Activated T-helper 17 cell treated with anti-CD3 and anti-CD28 coated beads, Interleukin-2, amount 50 U/mL, for 72 hours (primary cell): ENCODE measurements around the gene MEST. TPM values are rescaled to one million over a fixed set of nuclear protein-coding genes. Genes with fewer than 3 reads are reported as not detected.

Experiments used
- ATAC-seq: fragments of 150-1000 bp; cut with Tn5 transposase; replicated peaks from 2 replicates; pipeline ENCODE4 v1.10.0; 2021; ENCODE audit warnings: mild to moderate bottlenecking, moderate library complexity
- H3K27ac Mint-ChIP-seq: one replicate; pipeline ENCODE4 v1.8.0; 2022; ENCODE audit warnings: mixed read lengths
- H3K27me3 Mint-ChIP-seq: one replicate; pipeline ENCODE4 v1.8.0; 2022; ENCODE audit warnings: mixed read lengths
- H3K36me3 Mint-ChIP-seq: one replicate; pipeline ENCODE4 v1.8.0; 2022; ENCODE audit warnings: low read depth, mild to moderate bottlenecking, mixed read lengths
- H3K4me1 Mint-ChIP-seq: one replicate; pipeline ENCODE4 v1.8.0; 2022; ENCODE audit warnings: mixed read lengths
- H3K4me3 Mint-ChIP-seq: one replicate; pipeline ENCODE4 v1.8.0; 2022; ENCODE audit warnings: mild to moderate bottlenecking, mixed read lengths
- H3K9me3 Mint-ChIP-seq: one replicate; pipeline ENCODE4 v1.8.0; 2022; ENCODE audit warnings: mixed read lengths
- total RNA-seq, 2 donors: library from RNA; stranded (reverse); gene quantifications; one replicate each; pipeline ENCODE4 v1.2.3, GENCODE V29; 2022

MEST gene
- total RNA-seq, 2 donors from 2014 or later, result 0.99 to 1.5 TPM

DNA sequence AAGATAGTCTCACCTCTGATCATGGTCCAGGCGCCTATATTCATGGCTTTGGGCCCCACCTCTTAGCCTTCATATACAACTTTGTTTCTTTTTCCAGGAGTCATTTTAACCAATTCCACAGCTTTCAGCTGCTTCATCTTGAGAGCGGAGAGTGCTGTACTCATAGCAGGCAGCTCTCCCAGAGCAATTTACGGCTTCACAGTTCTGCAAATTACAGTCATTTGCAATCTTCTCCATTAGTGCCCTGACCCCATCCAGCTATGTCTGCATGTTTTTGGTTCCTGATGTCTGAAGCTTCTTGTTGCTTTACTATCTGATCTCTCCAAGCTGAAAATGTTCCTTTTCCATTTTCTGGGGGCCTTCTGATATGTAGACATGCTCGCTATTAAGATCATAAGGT is 18.0 kb upstream of the MEST start:
- no peak for ATAC-seq
- H3K9me3 Mint-ChIP-seq, result no peaks in the 10 kb centered on the region
- no peaks in the 10 kb centered on the region for H3K36me3 Mint-ChIP-seq
- peaks cover 16% of the 10 kb centered on the region for H3K27me3 Mint-ChIP-seq
- peaks cover 9% of the 10 kb centered on the region for H3K4me1 Mint-ChIP-seq
- H3K4me3 Mint-ChIP-seq, result no peak overlapping the region
- no peak overlapping the region for H3K27ac Mint-ChIP-seq

DNA sequence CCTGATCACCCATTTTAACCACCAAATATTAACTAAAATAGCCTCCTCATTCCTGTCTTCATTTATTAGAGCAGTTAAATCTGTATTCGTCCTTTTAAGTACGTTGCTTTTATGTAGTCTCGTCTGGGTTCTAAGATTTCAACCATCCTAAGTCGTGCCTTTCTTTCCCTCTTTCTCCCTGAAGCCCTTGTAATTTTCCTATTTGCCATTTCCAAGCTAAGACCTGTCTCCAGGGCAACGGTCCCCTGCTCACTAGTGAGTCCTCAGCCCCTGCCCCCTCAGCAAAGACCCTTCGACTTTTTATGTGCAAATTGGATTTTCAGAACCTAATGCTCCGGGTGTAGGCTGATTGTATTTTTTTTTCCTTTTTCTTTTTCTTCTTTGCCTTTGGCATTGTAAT is 16.1 kb upstream of the MEST start:
- no peak overlapping the region for H3K4me3 Mint-ChIP-seq
- H3K4me1 Mint-ChIP-seq, result peaks cover 9% of the 10 kb centered on the region
- H3K27ac Mint-ChIP-seq, result no peak overlapping the region
- ATAC-seq, result no peak
- no peaks in the 10 kb centered on the region for H3K36me3 Mint-ChIP-seq
- H3K27me3 Mint-ChIP-seq, result peaks cover 21% of the 10 kb centered on the region
- H3K9me3 Mint-ChIP-seq, result no peaks in the 10 kb centered on the region

DNA sequence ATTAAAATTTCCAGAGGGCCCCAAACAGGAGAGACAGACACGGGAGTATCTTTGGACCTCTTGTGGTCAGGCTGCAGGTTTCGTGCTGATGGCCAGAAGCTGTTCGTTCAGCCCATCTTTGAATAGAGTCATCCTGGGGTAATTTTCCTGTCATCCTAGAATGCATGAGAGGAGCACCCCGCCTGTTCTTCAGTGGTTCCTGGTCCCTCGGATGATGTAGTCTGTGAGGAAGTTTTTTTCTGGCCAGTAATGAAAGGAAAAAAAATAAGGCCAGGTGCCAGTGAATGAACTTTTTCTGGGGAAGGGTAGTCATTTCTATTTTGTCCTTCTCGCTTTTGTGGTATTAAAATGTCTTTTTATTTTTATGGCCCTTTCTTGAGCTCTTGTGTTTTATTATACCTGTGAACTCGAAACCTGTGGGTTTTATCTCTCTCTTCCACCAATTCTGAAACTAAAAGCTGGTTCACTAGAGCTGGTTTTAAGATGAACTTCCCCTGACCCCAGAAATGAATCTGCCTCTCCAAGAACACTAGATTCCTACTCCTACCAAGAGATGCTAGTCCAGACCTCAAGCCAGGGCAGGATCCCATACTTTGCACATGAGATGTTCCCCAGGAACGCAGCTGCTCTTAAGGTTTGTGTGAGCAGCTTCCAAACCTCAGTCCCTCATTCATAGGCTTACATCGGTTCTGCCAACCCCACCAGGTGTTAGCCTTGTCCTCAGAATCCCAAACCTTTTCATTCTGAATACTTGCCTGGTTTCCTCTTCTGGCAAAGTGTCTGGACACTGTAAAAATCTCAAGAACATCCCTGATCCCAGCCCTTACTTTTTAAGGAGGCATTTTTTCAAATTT is 15.4 kb upstream of the MEST start:
- H3K4me1 Mint-ChIP-seq, result peaks cover 9% of the 10 kb centered on the region
- peak overlapping the region; percentile 39 for H3K4me3 Mint-ChIP-seq
- H3K27ac Mint-ChIP-seq, result no peak overlapping the region
- no peaks in the 10 kb centered on the region for H3K9me3 Mint-ChIP-seq
- peaks cover 21% of the 10 kb centered on the region for H3K27me3 Mint-ChIP-seq
- H3K36me3 Mint-ChIP-seq, result no peaks in the 10 kb centered on the region
- ATAC-seq, result peak; percentile 88

DNA sequence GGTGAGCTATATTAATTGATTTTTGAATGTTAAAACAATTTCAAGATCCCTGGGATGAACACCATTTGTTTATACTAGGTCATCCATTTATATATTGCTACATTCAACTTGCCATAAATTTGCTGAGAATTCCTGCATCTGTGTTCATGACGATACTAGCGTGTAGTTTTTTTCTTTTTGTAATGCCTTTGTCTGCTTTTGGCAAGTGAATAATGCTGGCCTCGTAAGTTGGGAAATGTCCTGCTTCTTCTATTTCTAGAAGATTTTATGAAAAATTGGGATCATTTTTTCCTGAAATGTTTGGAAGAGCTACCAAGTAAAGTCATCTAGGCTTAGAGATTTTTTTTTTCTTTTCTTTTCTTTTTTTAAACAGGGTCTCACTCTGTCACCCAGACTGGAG is 12.9 kb upstream of the MEST start:
- Mint-ChIP-seq H3K9me3 (no peaks in the 10 kb centered on the region), H3K4me1 (peaks cover 9% of the 10 kb centered on the region), H3K36me3 (no peaks in the 10 kb centered on the region), H3K4me3 (no peak overlapping the region), H3K27me3 (peaks cover 33% of the 10 kb centered on the region), H3K27ac (no peak overlapping the region)
- no peak for ATAC-seq

DNA sequence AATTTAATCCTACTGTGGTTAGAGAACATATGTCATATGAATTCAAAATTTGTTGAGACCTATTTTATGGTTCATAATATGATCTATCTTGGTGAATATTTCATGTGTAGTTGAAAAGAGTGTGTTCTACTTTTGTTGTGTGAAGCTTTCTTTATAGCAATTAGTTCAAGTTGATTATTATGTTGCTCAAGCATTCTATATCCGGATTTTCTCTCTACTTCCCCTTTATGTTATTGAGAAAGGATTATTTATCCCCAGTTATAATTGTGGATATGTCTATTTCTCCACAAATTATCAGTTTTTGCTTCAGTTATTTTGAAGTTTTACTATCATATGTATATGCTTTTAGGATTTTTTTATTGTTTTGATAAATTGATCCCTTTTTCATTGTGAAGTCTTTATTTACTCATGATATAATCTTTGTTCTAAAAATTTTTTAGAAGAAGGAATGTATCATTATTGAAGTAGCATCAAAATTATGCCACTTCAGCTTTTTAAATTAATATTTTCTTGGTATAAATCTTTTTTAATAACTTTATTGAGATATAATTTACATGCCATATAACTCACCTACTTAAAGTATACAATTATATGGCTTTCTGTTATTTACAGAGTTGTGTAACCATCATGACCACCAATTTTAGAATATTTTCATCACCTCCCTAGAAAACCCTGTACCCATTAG is 12.0 kb upstream of the MEST start:
- Mint-ChIP-seq H3K27me3 (peaks cover 35% of the 10 kb centered on the region), H3K4me1 (peaks cover 9% of the 10 kb centered on the region), H3K4me3 (no peak overlapping the region), H3K27ac (no peak overlapping the region), H3K9me3 (no peaks in the 10 kb centered on the region), H3K36me3 (no peaks in the 10 kb centered on the region)
- ATAC-seq, result no peak

DNA sequence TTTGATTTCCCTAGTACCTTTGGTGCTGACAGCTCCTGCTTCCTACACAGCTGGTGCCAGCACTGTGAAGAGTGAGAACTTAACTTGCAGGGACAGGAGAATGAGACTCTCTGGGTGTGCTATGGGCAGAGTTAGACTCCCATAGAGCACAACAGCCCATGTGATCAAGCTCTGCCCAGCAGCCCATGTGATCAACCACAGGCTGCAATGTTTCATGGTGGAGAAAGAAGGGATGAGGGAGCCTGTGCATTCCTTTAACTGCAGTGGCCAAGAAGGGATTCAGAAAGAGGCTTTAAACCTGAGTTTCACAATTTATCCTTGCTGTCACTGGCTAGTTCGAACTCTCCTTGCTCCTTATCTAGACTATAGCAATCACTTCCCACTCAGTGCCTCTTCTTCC is 10.0 kb upstream of the MEST start:
- Mint-ChIP-seq H3K4me3 (no peak overlapping the region), H3K9me3 (no peaks in the 10 kb centered on the region), H3K4me1 (peaks cover 13% of the 10 kb centered on the region), H3K36me3 (no peaks in the 10 kb centered on the region), H3K27ac (no peak overlapping the region), H3K27me3 (peaks cover 37% of the 10 kb centered on the region)
- ATAC-seq, result no peak

DNA sequence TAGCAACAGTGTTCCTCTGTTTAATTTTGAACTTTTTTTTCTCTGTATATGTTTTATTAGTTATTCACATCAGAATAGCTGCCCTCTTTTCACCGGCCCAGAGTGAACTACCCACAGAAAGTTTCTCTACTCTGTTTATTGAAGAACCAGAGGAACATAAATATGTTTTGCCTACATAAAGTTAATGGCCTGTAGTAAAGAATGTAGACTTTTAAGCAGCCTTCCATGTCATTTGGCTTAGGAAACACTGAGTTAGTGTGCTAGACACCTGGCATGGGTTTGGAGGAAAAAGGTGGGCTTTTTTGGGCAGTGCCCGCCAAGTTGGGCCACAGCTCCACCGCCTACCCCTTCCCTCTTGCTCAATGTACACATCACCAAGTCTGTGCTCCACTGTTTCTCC is 8.9 kb upstream of the MEST start:
- Mint-ChIP-seq H3K4me3 (no peak overlapping the region), H3K27me3 (peaks cover 37% of the 10 kb centered on the region), H3K4me1 (peaks cover 9% of the 10 kb centered on the region), H3K36me3 (no peaks in the 10 kb centered on the region), H3K9me3 (no peaks in the 10 kb centered on the region), H3K27ac (no peak overlapping the region)
- no peak for ATAC-seq

DNA sequence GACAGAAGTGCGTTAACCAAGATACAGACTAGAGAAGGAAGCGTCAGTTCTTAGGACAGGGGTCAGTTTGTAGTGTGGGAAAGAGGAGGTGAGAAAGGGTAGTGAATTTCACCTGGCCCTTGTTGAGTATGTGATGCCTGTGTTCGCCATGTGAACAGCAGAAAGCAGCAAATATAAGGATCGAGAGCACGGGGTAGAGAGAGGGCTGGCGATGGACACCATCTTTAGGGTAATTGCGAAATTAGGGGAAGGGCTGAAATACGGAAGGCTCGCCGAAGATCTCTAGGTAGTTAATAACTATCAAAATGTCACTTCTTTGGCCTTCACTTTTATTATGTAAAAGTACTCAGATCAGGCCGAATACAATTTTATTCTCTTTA is 6.2 kb upstream of the MEST start:
- H3K27ac Mint-ChIP-seq, result no peak overlapping the region
- no peak for ATAC-seq
- H3K36me3 Mint-ChIP-seq, result no peaks in the 10 kb centered on the region
- peaks cover 9% of the 10 kb centered on the region for H3K4me1 Mint-ChIP-seq
- H3K27me3 Mint-ChIP-seq, result peaks cover 35% of the 10 kb centered on the region
- H3K9me3 Mint-ChIP-seq, result no peaks in the 10 kb centered on the region
- H3K4me3 Mint-ChIP-seq, result peak overlapping the region; percentile 77

DNA sequence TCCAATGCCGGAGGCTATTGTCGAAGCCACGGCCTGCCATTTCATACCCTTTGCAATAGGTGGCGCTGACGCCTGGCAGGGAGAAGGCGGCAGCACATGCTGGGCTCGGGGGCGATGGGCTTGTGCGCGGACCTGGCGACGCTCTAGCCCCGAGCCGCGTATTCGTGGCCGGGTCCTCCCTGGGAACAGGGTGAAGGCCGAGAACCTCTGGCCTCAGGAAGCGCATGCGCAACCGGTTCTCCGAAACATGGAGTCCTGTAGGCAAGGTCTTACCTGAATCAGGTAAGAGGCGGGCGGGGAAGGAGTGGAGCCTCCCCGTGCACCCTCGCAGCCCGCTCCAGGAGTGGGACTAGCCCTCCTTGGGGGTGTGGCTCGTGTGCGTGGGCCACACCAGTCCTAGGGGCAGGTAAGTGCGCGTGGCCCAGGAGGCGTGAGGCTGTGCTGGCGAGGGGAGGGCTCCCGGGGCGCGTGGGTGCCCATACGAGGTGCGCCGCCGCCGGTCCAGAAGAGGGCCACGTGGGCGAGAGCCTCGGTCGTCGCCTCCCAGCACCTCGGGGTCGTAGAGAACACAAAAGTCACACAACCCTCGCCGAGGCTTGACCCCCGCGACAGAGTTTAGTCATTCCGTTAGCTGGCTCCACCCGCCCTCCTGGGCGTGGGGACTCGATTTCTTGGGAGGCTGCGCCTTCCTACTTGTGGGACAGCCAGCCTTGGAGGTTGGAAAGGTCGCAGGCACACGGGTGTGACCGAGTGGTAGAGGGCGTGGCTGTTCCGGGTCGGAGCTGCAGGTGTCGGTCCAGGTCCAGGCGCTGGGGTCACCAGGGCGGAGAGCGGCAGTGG is 5.6 kb upstream of the MEST start:
- no peaks in the 10 kb centered on the region for H3K9me3 Mint-ChIP-seq
- H3K27ac Mint-ChIP-seq, result no peak overlapping the region
- peak overlapping the region; percentile 77 for H3K4me3 Mint-ChIP-seq
- no peaks in the 10 kb centered on the region for H3K36me3 Mint-ChIP-seq
- peak; percentile 72 for ATAC-seq
- H3K27me3 Mint-ChIP-seq, result peaks cover 40% of the 10 kb centered on the region
- H3K4me1 Mint-ChIP-seq, result peaks cover 9% of the 10 kb centered on the region

DNA sequence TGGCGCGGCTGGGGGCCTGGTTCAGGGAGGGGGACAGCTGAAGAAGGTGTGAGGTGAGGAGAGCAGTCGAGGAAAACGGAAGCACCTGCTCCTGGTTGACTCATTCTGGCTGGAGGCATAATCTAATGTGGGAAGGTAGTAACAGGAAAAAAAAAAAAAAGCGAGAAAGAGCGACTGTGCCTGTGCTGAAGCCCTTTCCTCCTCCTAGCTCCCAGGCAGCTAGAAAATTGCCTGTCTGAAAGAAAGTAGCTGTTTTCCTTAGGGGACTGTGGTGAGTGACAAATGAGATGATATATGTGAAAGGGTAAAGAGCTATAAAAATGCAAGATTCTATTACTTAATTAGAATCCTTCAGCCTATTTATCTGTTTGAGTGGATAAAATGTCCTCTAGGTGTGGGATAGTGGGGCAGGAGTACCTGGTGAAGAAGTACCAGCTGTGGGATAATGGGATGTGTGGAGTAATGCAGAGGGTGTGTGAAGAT is 4.9 kb upstream of the MEST start:
- no peak overlapping the region for H3K27ac Mint-ChIP-seq
- no peak for ATAC-seq
- H3K4me3 Mint-ChIP-seq, result peak overlapping the region; percentile 77
- no peaks in the 10 kb centered on the region for H3K9me3 Mint-ChIP-seq
- peaks cover 9% of the 10 kb centered on the region for H3K4me1 Mint-ChIP-seq
- no peaks in the 10 kb centered on the region for H3K36me3 Mint-ChIP-seq
- H3K27me3 Mint-ChIP-seq, result peaks cover 36% of the 10 kb centered on the region

DNA sequence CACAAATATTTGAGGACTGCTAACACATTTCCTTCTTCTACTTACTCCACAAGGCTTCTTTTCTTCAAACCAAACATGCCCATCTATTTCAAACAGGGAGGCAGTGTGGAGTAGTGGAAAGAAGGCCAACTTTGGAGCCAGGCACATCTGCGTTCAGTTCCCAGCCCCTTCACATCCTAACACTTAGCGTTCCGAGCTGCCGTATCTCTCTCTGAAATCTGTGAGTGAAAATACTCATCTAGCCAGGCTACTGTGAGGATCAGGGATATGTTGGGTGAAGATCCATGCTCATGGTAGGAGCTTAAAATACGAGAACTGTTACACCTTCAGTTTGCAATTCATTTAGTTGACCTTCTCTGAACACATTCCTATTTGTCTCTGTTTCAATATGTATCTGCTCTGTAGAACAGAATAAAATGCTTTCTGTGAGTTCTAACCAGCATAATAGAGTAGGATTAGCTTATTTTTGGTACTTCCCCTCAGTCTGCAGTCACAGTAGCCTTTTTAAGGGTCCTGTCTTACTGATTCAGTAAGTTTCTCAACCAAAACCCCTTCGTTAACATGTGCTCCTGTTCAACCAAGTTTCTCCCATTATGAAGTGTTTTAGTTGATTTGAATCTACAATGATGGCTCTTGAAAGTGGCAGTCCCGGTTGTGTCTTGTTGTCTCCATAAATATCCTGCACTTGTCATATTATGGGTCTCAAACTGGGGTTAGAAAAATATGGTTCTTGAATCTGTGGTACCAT is 3.3 kb upstream of the MEST start:
- Mint-ChIP-seq H3K4me1 (peaks cover 13% of the 10 kb centered on the region), H3K9me3 (no peaks in the 10 kb centered on the region), H3K4me3 (no peak overlapping the region), H3K27ac (no peak overlapping the region), H3K27me3 (peaks cover 38% of the 10 kb centered on the region), H3K36me3 (no peaks in the 10 kb centered on the region)
- ATAC-seq, result no peak

DNA sequence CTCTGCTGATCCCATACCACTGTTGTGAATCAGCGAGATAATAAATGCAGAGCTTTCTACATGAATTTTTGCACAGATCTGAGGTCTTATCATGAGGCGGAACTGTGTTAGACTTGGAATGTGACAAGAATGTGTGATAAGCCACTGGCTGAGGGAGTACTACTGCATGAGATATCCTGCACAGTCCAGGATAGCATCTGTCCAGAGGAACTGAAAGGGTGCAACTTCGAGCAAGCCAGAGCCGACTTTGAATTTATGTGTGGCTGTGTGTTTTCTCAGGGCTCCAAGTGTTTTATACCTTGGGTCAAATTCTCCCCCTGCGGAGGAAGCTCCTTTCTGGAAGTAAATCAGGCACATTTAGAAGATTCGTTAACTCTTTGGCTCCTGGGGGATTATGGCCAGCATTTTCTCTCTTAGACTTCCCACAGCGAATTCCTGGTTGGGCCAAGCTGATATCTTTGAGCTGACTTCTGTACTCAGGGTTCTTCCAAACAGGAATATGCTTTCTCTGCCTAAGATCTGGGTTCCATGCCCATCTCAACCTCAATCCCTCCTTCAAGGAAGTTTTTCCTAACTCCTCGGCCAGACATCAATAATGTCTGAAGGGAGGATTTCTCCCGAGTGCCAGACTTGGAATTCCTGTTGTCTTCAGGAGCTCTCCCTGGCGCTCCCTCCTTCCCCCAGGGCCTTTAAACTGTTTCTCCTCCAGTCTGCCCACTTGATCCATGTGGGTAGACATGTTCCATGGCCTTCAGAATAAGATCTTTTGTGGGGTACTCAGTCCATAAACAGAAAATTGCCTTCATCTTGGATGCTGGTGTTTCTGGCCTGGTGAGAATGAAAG is 2.5 kb upstream of the MEST start:
- Mint-ChIP-seq H3K4me1 (peaks cover 13% of the 10 kb centered on the region), H3K27me3 (peaks cover 39% of the 10 kb centered on the region), H3K4me3 (no peak overlapping the region), H3K27ac (no peak overlapping the region), H3K36me3 (no peaks in the 10 kb centered on the region), H3K9me3 (no peaks in the 10 kb centered on the region)
- no peak for ATAC-seq

DNA sequence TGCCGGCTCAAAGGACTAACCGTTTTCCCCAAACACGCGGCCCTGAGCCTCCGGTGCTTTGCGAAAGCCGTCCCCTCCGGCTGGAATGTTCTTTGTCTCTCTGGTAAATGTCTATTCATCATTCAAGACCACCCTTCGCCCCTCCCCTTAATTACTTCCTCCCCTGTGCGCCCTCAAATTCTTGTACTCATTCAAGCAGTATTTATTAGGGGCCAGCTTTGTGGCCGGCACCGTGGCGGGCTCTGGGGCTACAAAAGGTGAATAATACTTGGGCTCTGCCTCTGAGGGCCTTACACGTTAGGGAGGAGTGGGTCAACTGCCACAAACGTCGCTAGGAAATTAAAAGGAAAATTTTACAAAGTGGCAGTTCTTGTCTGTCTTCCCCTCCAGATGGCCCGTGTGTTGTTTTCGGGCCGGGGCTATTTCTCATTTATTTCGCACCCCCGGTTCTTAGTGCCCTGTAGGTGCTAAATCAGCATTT is 1.5 kb upstream of the MEST start:
- no peak overlapping the region for H3K4me3 Mint-ChIP-seq
- H3K27ac Mint-ChIP-seq, result no peak overlapping the region
- ATAC-seq, result no peak
- no peaks in the 10 kb centered on the region for H3K36me3 Mint-ChIP-seq
- peaks cover 35% of the 10 kb centered on the region for H3K27me3 Mint-ChIP-seq
- H3K9me3 Mint-ChIP-seq, result no peaks in the 10 kb centered on the region
- peaks cover 10% of the 10 kb centered on the region for H3K4me1 Mint-ChIP-seq
